GM13977 (cell line): Measurements from ENCODE around the gene OSM.
A peak's percentile ranks its signal among the peaks of the same experiment; 100 is the strongest.

Source experiments
- DNase-seq: peaks from one replicate; pipeline ENCODE4 v3.0.0; 2012; ENCODE audit warnings: low spot score
- in situ Hi-C: fragments of 300-500 bp; cut with MboI; formaldehyde crosslinking; loops from one replicate; pipeline ENCODE4 v1.12.0; 2022; ENCODE audit warnings: low sequenced_read_pairs, low pct_unique_long_range_greater_than_20kb, mixed read lengths, inconsistent platforms; ENCODE audit not compliant: unreplicated experiment
- TF ChIP-seq, protein P1 (sequence below): IDR thresholded peaks from 2 replicates; pipeline ENCODE4 v1.5.1; 2012; ENCODE audit warnings: mild to moderate bottlenecking, control low read depth; ENCODE audit not compliant: insufficient read depth; ENCODE audit errors: extremely low read depth, missing control alignments

Gene OSM

GRCh38 chr22:30265823-30266444, 717 bp downstream of the OSM start:
- TF ChIP-seq, protein P1, sequence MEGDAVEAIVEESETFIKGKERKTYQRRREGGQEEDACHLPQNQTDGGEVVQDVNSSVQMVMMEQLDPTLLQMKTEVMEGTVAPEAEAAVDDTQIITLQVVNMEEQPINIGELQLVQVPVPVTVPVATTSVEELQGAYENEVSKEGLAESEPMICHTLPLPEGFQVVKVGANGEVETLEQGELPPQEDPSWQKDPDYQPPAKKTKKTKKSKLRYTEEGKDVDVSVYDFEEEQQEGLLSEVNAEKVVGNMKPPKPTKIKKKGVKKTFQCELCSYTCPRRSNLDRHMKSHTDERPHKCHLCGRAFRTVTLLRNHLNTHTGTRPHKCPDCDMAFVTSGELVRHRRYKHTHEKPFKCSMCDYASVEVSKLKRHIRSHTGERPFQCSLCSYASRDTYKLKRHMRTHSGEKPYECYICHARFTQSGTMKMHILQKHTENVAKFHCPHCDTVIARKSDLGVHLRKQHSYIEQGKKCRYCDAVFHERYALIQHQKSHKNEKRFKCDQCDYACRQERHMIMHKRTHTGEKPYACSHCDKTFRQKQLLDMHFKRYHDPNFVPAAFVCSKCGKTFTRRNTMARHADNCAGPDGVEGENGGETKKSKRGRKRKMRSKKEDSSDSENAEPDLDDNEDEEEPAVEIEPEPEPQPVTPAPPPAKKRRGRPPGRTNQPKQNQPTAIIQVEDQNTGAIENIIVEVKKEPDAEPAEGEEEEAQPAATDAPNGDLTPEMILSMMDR, result no peak
- in situ Hi-C loops, result loop anchor here (10.0 kb wide), 1 partner anchor 161 kb away; no protein-coding TSS in a partner anchor
- peak; percentile 91 for DNase-seq

GRCh38 chr22:30265131-30265720, 1.4 kb downstream of the OSM start:
- TF ChIP-seq, protein P1, result no peak
- no peak for DNase-seq
- in situ Hi-C loops, result loop anchor here (10.0 kb wide), 1 partner anchor 160 kb away; no protein-coding TSS in a partner anchor

GRCh38 chr22:30263883-30264282, 2.8 kb downstream of the OSM start:
- TF ChIP-seq, protein P1, result no peak
- in situ Hi-C loops, result loop anchor here (10.0 kb wide), 1 partner anchor 159 kb away; no protein-coding TSS in a partner anchor
- no peak for DNase-seq

DNA sequence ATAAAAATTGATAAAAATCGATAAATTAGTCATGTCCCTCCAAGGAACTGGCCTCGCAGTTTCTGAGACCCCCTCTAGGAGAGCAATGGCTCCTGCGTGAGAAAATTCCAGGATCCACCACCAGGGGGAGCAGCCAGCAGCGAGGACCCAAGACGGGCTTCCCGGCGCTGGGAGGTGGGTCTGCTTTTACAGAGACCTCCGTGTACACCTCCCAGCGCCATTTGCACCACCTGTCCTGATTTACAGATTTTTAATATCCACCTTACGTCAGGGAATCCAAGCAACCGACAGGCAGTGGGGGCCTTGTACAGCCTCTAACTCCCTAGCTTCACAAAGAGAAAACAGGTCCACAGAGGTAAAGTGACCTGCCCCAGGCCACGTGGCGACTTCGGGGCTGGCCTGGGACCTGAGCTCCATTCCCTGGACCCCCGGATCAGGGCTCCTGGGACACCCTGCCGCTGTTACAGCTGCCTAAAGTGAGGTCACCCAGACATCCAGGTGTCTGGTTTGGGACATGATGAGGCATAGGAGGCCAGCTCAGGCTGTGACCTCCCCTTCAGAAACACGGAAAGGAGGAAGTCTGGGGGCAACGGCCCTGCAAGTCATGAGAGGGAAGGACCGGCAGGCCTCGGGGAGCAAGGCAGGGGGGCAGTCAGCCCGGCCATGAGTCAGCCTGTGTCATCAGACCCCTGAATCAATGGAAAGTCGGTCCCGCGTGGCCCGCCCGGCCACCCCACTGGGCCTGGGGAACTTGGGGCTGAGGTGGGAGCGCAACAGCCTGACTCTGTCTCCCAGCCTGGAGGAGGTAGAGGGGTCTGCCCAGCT, 3.5 kb downstream of the OSM start:
- DNase-seq, result peak; percentile 82
- in situ Hi-C loops, result loop anchor here (10.0 kb wide), 1 partner anchor 158 kb away; no protein-coding TSS in a partner anchor
- TF ChIP-seq, protein P1, result peak; percentile 88

- in situ Hi-C loops, result loop anchor here (10.0 kb wide), 1 partner anchor 157 kb away; no protein-coding TSS in a partner anchor
- no peak for DNase-seq
These were observed 4.5 kb downstream of the OSM start for GRCh38 chr22:30262112-30262511.

GRCh38 chr22:30261134-30261533, 5.5 kb downstream of the OSM start:
- TF ChIP-seq, protein P1, result no peak
- in situ Hi-C loops, result loop anchor here (10.0 kb wide), 1 partner anchor 156 kb away; no protein-coding TSS in a partner anchor
- no peak for DNase-seq

More at GRCh38 chr22:30262112-30262511, 4.5 kb downstream of the OSM start:
- TF ChIP-seq, protein P1, result no peak
